Endothelial cell of umbilical vein (primary cell): ENCODE data around the gene GRM8.

Source experiments
- JUN ChIP-seq: IDR thresholded peaks from 2 replicates; pipeline ENCODE4 v1.6.1; 2011; ENCODE audit warnings: borderline replicate concordance, low read depth; ENCODE audit not compliant: insufficient read length, insufficient read depth
- POLR2A ChIP-seq: IDR thresholded peaks from 2 replicates; pipeline ENCODE4 v1.6.1; 2012; ENCODE audit warnings: low read depth, mild to moderate bottlenecking, control low read depth, low read length
- POLR2AphosphoS5 ChIP-seq: IDR thresholded peaks from 2 replicates; pipeline ENCODE4 v1.6.1; 2012; ENCODE audit warnings: low read depth, mild to moderate bottlenecking, control low read depth, low read length, moderate library complexity; ENCODE audit not compliant: insufficient read depth

DNA sequence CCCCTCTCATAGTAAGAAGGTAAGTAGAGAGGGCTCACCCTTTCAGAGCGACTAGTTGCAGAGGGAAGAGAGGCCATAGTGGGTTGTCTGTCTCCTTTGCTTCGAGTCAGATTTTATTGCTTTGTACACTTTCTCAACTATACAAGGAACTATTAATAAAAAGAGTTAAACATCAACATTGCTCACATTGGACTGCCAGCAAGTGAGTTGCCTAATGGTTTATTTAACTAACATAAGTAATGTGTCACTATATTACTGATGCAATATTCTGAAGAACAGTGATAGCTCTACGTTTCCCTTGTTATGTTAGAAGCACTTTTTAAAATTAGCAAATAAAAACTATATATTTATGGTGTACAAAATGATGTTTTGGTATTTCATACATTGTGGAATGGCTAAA, 451.0 kb downstream of the GRM8 start:
- no peak for TF ChIP-seq POLR2A
- TF ChIP-seq POLR2AphosphoS5, result no peak
- TF ChIP-seq JUN, result no peak
